ENCODE results near the gene PRR13. TPM values are rescaled to one million over a fixed set of nuclear protein-coding genes. Genes with fewer than 3 reads are reported as not detected.
"Not testable (repeated sequence)": the region's sequence is repeated elsewhere in the genome, so short reads cannot be mapped to it uniquely, and the experiment has no call there.

The PRR13 gene
- total RNA-seq, 2 experiments from 2014 or later: 221 to 247 TPM

- Mint-ChIP-seq H3K27me3 (no peaks in the 10 kb centered on the region), H3K36me3 (peaks cover 45% of the 10 kb centered on the region), H3K4me3 (no peak overlapping the region), H3K27ac (peak overlapping the region; percentile 42), H3K4me1 (peaks cover 60% of the 10 kb centered on the region), H3K9me3 (no peaks in the 10 kb centered on the region)
- DNase-seq: no peak
These were observed 35.3 kb downstream of the PRR13 start for GRCh38 chr12:53476769-53477209.

- H3K4me1 Mint-ChIP-seq: peaks cover 45% of the 10 kb centered on the region
- H3K9me3 Mint-ChIP-seq: no peaks in the 10 kb centered on the region
- H3K27ac Mint-ChIP-seq: peak overlapping the region; percentile 69
- DNase-seq: no peak
- H3K4me3 Mint-ChIP-seq: no peak overlapping the region
- peaks cover 41% of the 10 kb centered on the region for H3K36me3 Mint-ChIP-seq
- no peaks in the 10 kb centered on the region for H3K27me3 Mint-ChIP-seq
These were observed 37.3 kb downstream of the PRR13 start for GRCh38 chr12:53478865-53479264.

GRCh38 chr12:53479331-53479730, 37.8 kb downstream of the PRR13 start:
- Mint-ChIP-seq H3K9me3 (no peaks in the 10 kb centered on the region), H3K27me3 (no peaks in the 10 kb centered on the region), H3K27ac (peak overlapping the region; percentile 69), H3K4me3 (no peak overlapping the region), H3K4me1 (peaks cover 42% of the 10 kb centered on the region), H3K36me3 (peaks cover 38% of the 10 kb centered on the region)
- DNase-seq: no peak

- Mint-ChIP-seq H3K27ac (no peak overlapping the region), H3K4me1 (peaks cover 34% of the 10 kb centered on the region), H3K36me3 (peaks cover 30% of the 10 kb centered on the region), H3K4me3 (no peak overlapping the region), H3K9me3 (no peaks in the 10 kb centered on the region), H3K27me3 (no peaks in the 10 kb centered on the region)
- no peak for DNase-seq
These were observed 39.2 kb downstream of the PRR13 start for GRCh38 chr12:53480491-53481442.

- DNase-seq, H3K9me3 Mint-ChIP-seq, H3K27me3 Mint-ChIP-seq, H3K4me3 Mint-ChIP-seq: not testable (repeated sequence)
- H3K27ac Mint-ChIP-seq: peak overlapping the region; percentile 70
- H3K4me1 Mint-ChIP-seq: peaks cover 31% of the 10 kb centered on the region
- H3K36me3 Mint-ChIP-seq: peaks cover 30% of the 10 kb centered on the region
These were observed 39.9 kb downstream of the PRR13 start for GRCh38 chr12:53481458-53481857.

- H3K27me3 Mint-ChIP-seq: no peaks in the 10 kb centered on the region
- peak overlapping the region; percentile 70 for H3K27ac Mint-ChIP-seq
These were observed 40.5 kb downstream of the PRR13 start for GRCh38 chr12:53481939-53482586.

DNA sequence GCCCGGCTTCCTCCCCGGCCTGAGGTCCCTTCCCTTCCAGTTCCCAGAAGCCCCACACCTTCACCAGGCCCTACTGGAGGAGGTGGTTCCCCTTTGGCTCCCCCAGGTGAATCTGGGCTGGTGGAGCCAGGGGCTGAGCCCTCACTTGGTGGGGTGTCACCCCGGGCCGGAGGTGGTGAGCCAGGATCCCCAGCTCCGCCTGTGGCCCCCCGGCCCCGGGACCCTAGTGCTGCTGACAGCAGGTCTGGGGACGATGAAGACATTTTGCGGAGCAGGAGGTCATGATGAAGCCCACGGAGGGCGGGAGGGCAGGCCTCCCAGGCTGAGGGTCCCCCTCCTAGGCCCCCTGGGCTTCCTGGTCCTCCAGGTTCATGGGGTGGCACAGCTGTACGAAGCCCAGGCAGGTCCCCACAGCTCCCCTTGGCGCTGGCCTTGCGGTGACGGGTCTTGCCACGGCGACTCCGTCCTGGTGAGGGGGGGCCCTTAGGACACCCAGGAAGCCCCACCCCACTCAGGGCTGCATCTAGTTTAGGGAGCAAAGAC, 41.2 kb downstream of the PRR13 start:
- H3K9me3 Mint-ChIP-seq: no peaks in the 10 kb centered on the region
- H3K4me1 Mint-ChIP-seq: peaks cover 29% of the 10 kb centered on the region
- no peak for DNase-seq
- peaks cover 23% of the 10 kb centered on the region for H3K36me3 Mint-ChIP-seq
- H3K27me3 Mint-ChIP-seq: no peaks in the 10 kb centered on the region
- H3K4me3 Mint-ChIP-seq: no peak overlapping the region
- peak overlapping the region; percentile 70 for H3K27ac Mint-ChIP-seq

More at GRCh38 chr12:53481939-53482586, 40.5 kb downstream of the PRR13 start:
- Mint-ChIP-seq H3K36me3 (peaks cover 24% of the 10 kb centered on the region), H3K9me3 (no peaks in the 10 kb centered on the region), H3K4me1 (peaks cover 29% of the 10 kb centered on the region), H3K4me3 (no peak overlapping the region)
- DNase-seq: no peak

DNA sequence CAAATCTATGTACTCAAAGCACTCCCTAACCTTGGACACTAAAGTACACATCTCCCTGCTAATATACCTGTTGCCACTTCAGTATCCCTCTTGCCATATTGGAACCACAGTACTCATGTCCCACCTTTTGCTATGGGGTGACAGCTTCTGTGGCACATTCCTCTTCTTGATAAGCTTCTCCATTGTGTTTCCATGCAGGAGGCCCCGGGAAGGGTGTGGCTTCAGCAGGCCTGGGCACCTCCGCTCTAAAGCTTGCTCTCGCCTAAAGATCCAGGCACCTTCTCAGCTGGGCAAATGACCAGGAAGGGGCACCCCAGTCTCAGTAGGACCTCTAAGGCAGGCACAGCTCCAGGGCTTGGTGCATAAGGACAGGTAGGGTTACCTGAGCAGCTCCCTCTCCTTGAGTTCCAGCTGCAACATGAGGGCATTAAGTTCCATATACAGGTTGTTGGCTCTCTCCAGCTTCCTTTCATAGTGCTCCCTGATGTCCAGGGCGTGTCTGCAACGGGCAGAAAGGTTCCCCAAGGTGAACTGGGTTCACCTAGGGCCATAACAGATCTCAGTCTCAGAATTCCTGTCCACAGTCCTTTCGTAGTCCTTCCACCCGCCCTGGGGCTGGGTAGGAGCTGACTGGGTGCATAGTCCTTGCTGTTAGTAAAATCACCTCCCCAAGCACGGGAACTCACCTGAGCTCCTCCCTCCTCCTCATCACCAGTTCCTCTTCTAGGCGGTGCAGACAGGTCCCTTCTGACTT, 41.9 kb downstream of the PRR13 start:
- Mint-ChIP-seq H3K9me3 (no peaks in the 10 kb centered on the region), H3K27ac (peak overlapping the region; percentile 4), H3K4me1 (peaks cover 27% of the 10 kb centered on the region), H3K27me3 (no peaks in the 10 kb centered on the region), H3K36me3 (peaks cover 25% of the 10 kb centered on the region), H3K4me3 (no peak overlapping the region)
- no peak for DNase-seq

GRCh38 chr12:53483979-53484377, 42.4 kb downstream of the PRR13 start:
- Mint-ChIP-seq H3K4me3 (no peak overlapping the region), H3K36me3 (peaks cover 25% of the 10 kb centered on the region), H3K9me3 (no peaks in the 10 kb centered on the region), H3K27me3 (no peaks in the 10 kb centered on the region), H3K4me1 (peaks cover 21% of the 10 kb centered on the region), H3K27ac (peak overlapping the region; percentile 4)
- no peak for DNase-seq

DNA sequence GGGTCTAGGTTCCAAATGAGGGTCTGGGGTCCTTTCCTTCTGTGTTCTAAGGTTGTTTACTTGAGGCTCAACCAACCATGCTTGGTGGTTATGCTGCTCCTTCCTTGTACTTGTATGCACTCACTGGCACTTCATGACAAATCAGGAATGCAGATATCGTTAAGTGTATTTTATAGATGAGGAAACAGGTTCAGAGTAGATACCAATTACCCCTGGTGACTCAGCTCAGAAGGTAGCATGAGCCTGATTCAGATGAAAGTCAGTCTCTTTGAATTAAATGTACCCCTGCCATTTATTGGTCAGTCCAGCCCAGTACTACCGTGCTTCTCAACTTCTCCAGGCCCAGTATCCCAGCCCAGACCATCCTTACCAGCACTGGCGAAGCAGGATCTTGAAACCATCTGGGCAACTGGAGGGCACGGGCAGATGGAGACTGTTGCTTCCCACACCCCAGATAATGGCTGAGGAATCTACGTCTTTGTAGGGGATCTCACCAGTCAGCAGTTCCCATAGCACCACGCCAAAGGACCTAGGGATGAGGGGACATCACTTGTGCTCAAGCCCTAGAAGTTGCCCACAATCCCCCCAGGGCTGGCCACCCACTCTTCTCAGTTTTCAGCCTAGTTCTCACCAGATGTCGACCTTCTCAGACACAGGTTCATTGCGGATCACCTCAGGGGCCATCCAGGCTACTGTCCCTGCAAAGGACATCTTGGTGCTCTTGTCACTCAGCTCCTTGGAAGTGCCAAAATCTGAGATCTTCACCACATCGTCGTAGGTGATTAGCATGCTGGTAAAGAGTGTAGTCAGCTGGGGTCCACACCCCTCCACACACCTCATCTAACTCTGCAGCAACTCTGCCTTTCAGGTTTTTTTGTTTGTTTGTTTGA, 43.4 kb downstream of the PRR13 start:
- H3K27ac Mint-ChIP-seq: peak overlapping the region; percentile 25
- DNase-seq: no peak
- no peaks in the 10 kb centered on the region for H3K9me3 Mint-ChIP-seq

DNA sequence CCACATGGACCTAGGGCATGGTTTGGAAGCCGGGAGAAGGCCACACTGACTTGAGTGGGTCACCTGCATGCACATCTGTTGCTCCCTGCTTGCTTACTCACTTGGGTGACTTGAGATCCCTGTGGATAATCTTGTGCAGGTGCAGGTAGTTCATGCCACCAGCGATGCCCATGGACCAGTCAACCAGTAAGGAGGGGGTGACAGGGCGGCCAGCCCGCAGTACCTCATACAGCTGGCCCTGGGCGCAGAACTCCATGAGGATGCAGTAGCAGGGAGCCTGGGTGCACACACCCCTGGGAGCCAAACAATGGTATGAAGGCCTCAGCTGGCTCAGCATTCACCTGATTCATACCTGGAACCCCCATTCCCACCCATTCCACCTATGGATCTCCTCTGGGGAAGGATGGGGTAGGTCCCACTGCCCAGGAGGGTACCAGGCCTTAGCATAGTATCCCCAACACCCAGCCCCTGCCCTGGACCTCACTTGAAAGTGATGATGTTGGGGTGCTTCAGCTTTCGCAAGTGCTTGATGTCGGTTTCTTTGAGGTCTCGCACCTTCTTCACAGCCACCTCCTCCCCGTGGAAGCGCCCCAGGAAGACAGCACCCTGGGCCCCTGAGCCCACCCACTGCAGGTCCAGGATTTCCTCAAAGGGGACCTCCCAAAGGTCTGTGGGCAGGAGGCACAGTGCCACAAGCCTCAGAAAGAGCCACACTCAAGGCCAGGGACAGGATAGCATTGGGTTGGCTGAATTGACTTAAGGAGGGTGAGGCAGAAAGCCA, 44.6 kb downstream of the PRR13 start:
- H3K36me3 Mint-ChIP-seq: peaks cover 18% of the 10 kb centered on the region
- H3K27me3 Mint-ChIP-seq: no peaks in the 10 kb centered on the region
- H3K27ac Mint-ChIP-seq: peak overlapping the region; percentile 67
- H3K9me3 Mint-ChIP-seq: no peaks in the 10 kb centered on the region
- H3K4me3 Mint-ChIP-seq: no peak overlapping the region
- H3K4me1 Mint-ChIP-seq: peaks cover 19% of the 10 kb centered on the region
- no peak for DNase-seq

More for the DNA sequence above, 43.4 kb downstream of the PRR13 start:
- Mint-ChIP-seq H3K27me3 (no peaks in the 10 kb centered on the region), H3K4me3 (no peak overlapping the region), H3K4me1 (peaks cover 21% of the 10 kb centered on the region), H3K36me3 (peaks cover 18% of the 10 kb centered on the region)

DNA sequence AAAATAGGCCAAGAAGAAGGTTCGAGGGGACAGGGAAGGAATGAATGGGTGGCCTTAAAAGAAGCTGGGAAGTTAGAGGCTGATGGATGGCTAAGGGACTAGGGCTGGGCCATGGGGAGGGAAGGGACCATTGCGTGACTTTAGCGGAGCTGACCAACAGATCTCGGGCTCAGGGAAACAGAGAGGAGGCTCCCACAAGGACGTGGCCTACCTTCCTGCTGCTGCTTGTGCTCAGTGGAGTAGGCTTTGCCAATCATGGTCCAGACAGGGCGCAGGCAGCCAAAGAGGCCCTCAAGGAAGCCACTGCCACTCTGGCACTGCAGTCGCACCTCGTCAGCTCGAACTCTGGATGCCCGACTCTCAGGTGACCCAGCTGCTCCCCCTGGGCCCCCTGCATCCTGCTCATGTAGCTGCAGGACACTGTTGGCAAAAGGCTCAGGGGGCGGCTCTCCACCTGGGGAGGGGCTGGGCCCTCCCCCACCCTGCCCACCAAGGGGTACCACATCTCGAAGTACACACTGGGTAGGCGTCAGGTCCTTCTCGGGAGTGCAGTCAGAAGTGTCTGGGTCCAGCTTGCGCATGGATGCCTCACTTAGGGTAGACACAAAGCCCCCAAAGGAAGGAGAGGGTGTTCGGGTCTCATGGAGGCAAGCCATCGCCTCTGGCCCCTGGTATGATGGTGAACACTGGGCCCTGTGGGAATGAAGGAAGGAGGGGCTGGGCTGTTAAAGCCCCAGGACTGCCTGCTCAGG, 45.4 kb downstream of the PRR13 start:
- peaks cover 13% of the 10 kb centered on the region for H3K36me3 Mint-ChIP-seq
- H3K27ac Mint-ChIP-seq: peak overlapping the region; percentile 67
- H3K4me1 Mint-ChIP-seq: peaks cover 19% of the 10 kb centered on the region
- no peak overlapping the region for H3K4me3 Mint-ChIP-seq
- DNase-seq: no peak
- no peaks in the 10 kb centered on the region for H3K27me3 Mint-ChIP-seq
- no peaks in the 10 kb centered on the region for H3K9me3 Mint-ChIP-seq
